GM12872 (cell line): Measurements from ENCODE around the gene GLDN.

Source experiments
- CTCF ChIP-seq: IDR thresholded peaks from 3 replicates; pipeline ENCODE4 v1.5.1; 2011; ENCODE audit warnings: low read depth, mild to moderate bottlenecking, low read length, moderate library complexity; ENCODE audit not compliant: insufficient read depth

Gene GLDN

DNA sequence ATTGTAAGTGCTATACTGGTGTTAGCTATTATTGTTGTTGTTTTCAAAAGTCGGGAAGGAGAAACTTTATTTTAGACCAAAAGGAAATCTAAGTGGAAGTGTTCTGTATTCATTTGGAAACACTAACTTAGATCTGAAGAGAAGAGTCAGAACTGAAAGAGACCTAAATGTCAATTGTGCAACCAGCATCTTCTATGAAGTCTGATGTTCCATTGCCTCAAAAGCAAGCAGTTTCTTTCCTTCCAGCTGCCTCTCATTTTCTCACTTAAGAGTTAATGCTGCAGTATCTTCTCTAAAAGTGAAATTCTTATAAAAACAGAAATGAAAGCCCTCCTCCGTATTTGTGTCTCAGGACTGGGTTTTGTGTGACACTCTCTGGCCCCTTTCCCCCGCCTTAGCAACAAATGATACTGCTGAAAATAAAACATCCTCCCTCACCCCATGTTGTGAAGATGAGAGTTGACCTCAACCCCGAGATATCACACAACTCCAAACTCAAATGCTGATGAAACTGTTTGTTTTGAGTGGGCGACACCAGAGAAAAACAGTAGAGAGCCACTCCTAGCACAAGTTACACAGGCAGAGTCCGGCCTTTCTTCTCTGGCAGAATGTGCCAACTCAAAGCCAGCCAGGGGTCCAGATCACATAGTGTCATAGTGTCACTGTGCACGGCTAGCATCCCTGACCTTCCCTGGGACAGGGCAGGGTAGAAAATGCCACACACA, 48.9 kb downstream of the GLDN start:
- no peak for TF ChIP-seq CTCF

GRCh38 chr15:51390966-51391422, 49.5 kb downstream of the GLDN start:
- no peak for TF ChIP-seq CTCF

GRCh38 chr15:51396921-51397320, 55.5 kb downstream of the GLDN start:
- no peak for TF ChIP-seq CTCF

GRCh38 chr15:51398626-51399025, 57.2 kb downstream of the GLDN start:
- TF ChIP-seq CTCF: no peak

- TF ChIP-seq CTCF: no peak
These were observed 59.8 kb downstream of the GLDN start for GRCh38 chr15:51401051-51401780.

DNA sequence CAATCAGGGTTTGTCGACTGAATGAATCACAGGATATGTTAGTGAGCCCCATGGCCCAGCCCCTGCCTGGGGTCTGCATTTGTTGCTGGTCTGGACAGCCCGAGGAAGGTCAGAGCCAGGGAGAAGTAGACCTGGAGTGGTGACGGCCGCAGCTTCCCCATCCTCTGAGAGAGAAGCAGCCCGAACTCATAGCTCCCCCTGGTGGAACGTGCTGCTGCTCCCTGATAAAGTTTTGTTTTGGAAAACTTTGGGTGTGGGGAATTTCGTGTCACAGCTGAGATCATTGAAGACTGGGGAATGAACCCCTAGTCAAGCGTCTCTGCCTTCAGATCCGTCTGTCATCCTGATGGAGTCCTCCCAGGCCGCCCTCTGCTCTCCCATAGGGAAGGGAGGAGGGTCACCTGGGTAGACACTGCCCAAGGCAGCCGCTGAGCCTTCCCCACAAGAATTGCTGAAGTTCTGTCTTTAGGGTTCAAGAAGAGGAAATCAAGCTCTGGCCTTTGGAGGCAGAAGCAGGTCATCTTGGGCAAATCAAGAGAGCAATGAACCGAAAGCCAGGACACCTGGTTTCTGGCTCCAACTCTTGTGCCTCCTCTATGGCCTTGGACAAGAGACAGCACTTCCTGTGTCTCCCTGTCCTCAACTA, 60.5 kb downstream of the GLDN start:
- peak; percentile 80 for TF ChIP-seq CTCF
